HG03066 (cell line): Measurements from ENCODE around the gene OIP5.
"Not testable (repeated sequence)": the region's sequence is repeated elsewhere in the genome, so short reads cannot be mapped to it uniquely, and the experiment has no call there.

ENCODE experiments used
- ATAC-seq: cut with Tn5 transposase; IDR thresholded peaks from one replicate; pipeline ENCODE4 v1.9.1; 2021; ENCODE audit warnings: low read depth; ENCODE audit not compliant: unreplicated experiment

The OIP5 gene

GRCh38 chr15:41304149-41304770, 28.1 kb downstream of the OIP5 start:
- ATAC-seq = no peak

- no peak for ATAC-seq
These were observed 30.8 kb downstream of the OIP5 start for GRCh38 chr15:41301587-41301986.

- not testable (repeated sequence) for ATAC-seq
These were observed 31.3 kb downstream of the OIP5 start for GRCh38 chr15:41301139-41301538.

DNA sequence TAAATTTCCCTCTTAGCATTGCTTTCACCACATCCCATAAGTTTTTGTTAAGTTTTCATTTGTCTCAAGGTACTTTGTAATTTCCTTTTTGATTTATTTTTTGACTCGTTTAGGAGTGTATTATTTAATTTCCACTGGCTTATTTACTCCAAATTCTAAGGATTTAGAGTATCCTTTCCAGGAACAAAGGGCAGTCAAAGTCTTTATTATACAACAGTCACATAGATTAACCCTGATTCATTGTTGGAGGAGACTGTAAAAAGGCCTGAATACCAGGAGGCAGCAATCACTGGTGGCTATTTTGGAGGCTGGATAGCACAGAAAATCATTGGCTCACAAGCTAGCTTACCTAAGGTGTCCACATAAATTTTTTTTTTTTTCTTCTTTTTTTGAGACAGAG, 39.9 kb downstream of the OIP5 start:
- no peak for ATAC-seq

DNA sequence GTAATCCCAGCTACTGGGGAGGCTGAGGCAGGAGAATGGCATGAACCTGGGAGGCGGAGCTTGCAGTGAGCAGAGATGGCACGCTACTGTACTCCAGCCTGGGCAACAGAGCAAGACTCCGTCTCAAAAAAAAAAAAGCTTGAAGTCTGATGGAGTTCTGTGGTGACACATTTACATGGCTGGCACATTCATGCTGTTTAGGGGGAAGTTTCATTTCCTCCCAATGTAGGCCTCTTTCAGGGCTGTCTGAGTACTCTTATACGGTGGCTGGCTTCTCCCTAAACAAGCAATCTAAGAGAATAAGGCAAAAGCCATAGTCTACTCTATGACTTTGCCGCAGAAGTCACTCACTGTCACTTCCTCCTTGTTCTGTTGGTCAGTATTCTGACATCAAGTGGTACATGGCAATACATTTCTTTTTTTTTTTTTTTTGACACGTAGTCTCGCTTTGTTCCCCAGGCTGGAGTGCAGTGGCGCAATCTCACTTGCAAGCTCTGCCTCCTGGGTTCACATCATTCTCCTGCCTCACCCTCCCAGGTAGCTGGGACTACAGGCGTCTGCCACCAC, 41.2 kb downstream of the OIP5 start:
- peak; percentile 74 for ATAC-seq

- no peak for ATAC-seq
These were observed 42.4 kb downstream of the OIP5 start for GRCh38 chr15:41289953-41290352.

GRCh38 chr15:41288464-41288863, 43.9 kb downstream of the OIP5 start:
- ATAC-seq = no peak

DNA sequence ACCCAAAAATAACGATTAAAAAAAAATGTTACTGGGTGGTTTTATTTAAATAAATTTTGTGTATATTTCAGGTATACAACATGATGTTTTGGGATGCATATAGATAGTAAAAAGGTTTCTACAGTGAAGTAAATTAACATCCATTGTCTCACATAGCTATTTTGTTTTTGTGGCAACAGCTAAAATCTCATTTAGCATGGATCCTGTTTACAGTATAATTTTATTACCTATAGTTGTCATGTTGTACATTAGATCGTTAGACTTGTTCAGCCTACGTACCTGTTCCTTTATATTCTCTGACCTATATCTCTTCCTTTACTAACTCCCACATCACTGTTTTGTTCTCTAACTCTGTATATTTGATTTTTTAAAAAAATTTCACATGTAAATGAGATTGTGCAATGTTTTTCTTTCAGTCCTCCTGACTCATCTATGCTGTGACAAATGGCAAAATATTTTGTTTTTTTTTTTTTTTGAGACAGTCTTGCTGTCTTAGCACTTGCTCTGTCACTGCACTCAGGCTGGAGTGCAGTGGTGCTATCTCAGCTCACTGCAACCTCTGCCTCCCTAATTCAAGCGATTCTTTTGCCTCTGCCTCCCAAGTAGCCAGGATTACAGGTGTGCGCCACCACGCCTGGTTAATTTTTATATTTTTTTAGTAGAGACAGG, 45.6 kb downstream of the OIP5 start:
- no peak for ATAC-seq

DNA sequence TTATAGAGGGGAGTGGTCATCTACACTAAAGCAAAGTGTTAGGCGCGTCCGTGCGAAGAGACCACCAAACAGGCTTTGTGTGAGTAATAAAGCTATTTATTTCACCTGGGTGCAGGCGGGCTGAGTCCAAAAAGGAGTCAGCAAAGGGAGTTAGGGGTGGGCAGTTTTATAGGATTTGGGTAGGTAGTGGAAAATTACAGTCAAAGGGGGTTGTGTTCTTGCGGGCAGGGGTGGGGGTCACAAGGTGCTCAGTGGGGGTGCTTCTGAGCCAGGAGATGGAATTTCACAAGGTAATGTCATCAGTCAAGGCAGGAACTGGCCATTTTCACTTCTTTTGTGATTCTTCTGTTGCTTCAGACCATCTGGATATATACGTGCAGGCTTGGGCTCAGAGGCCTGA, 47.1 kb downstream of the OIP5 start:
- ATAC-seq = no peak

GRCh38 chr15:41284427-41285177, 47.8 kb downstream of the OIP5 start:
- no peak for ATAC-seq

- ATAC-seq = peak; percentile 91
These were observed 48.6 kb downstream of the OIP5 start for GRCh38 chr15:41283653-41284426.

DNA sequence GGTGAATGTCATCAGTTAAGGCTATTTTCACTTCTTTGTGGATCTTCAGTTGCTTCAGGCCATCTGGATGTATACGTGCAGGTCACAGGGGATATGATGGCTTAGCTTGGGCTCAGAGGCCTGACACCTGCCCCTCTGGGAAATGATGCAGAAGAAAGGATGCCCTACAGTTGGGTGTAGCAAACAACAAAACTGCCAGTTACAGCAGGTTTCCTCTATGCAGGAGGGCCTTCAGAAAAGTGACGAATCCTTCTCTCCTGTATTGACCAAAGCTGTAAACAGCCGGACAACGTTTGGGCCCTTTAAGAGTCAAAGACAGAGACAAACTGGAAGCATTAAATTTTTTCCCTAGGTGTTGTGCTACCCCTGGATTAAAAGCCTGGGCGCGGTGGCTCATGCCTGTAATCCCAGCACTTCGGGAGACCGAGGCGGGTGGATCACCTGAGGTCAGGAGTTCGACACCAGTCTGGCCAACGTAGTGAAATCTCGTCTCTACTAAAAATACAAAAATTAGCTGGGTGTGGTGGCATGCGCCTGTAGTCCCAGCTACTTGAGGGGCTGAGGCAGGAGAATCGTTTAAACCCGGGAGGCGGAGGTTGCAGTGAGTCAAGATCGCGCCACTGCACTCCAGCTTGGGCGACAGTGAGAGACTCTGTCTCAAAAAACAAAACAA, 49.3 kb downstream of the OIP5 start:
- not testable (repeated sequence) for ATAC-seq

DNA sequence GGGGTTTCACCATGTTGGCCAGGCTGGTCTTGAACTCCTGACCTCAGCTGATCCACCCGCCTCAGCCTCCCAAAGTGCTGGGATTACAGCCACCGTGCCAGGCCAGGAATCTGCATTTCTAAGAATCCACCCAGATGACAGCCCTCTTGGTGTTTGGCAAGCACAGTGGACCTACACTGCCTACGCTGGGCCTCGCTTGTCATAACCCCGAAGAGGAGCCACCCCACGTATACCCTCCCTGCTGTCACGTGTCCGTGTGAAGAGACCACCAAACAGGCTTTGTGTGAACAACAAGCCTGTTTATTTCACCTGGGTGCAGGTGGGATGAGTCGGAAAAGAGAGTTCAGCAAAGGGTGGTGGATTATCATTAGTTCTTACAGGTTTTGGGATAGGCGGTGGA, 50.0 kb downstream of the OIP5 start:
- ATAC-seq = not testable (repeated sequence)

DNA sequence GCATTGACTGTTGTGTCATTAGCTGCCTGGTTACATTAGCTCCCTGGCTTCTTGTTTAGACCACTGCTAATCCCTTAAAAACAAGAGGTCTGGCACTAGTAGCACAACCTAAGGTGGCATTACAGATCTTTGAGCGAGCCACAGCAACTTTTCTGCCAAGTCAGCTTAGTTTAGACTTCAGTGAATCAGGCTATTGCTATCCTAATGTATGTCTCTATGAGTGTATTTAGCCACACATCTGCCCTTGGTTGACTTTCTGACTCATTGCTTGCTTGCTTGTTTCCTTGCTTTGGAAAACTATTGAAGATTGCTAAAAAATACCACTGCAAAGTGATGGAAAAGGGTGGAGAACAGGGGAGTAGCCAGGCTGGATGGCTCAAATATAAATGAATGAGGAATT, 51.2 kb downstream of the OIP5 start:
- no peak for ATAC-seq

DNA sequence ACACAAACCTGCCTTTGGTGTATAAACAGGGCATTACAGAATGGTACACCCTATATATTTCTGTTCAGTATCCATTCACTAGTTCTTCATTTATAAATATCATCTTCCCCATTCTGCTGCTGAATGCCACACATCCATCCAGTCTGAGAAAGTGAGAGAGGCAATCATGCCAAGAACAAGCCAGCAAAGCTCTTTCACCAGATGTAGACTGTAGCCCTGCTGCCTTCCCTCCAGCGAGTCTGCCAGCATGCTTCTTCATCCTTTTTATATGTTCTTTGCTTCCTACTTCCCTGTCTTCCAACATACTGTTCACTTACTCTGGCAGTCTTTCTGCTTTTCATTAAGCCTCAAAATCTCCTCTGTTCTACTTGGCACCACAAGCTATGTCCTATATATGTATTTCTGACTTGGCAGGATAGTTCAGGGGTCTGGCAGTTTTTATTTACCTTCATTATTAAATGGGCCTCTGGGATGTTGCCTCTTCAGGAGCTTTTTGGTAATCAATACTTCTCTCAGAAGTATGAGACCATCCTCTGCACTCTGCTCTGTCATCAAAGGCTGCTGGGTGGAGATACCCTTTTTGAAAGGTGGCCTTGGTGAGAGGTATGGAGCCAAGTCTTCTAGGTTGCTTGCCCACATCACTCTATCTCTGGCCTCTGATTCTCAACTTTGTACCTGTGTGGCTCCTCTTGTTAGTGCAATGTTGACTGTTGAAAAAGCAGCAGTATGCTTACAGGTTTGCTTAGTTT, 52.7 kb downstream of the OIP5 start:
- no peak for ATAC-seq

- no peak for ATAC-seq
These were observed 54.1 kb downstream of the OIP5 start for GRCh38 chr15:41278319-41278718.

- ATAC-seq = no peak
These were observed 55.6 kb downstream of the OIP5 start for GRCh38 chr15:41276831-41277230.

- ATAC-seq = no peak
These were observed 62.5 kb downstream of the OIP5 start for GRCh38 chr15:41269887-41270286.

GRCh38 chr15:41263891-41264351, 68.5 kb downstream of the OIP5 start:
- ATAC-seq = no peak
